Measurements from ENCODE around the gene KDM2B. TPM values are rescaled to one million over a fixed set of nuclear protein-coding genes. Genes with fewer than 3 reads are reported as not detected.

The KDM2B gene
- total and polyA plus RNA-seq, 2 donors (not counting 3 experiments of a cell fraction or from before 2014, with no cell fraction given), result 26.8 to 37.3 TPM

- H3K4me3 ChIP-seq (replicated peaks in 1 of 3; ENCODE audit: insufficient read depth in 1 of 3, low read depth in 1 of 3, low read length in 3 of 3), result no peak overlapping the region
- no peak overlapping the region for H2AFZ ChIP-seq (ENCODE audit: low read depth, low read length)
- H4K20me1 ChIP-seq (replicated peaks; ENCODE audit: control insufficient read depth, extremely low read depth, insufficient read depth, low read length), result no peaks in the 10 kb centered on the region
- ChIA-PET CTCF (interaction anchor here (0.6 to 8.5 kb wide), 26 partner anchors 9 to 383 kb away, joined by 3 to 110 read pairs (median 4); partner anchors contain the start of gene ANAPC5), POLR2A (no interaction called here)
- H3K36me3 ChIP-seq (ENCODE audit: control insufficient read depth in 2 of 2, extremely low read depth in 1 of 2, insufficient read depth in 2 of 2, low read length in 2 of 2), result peaks cover 2 to 22% of the 10 kb centered on the region in 2 experiments
- no peak for FAIRE-seq
- H3K79me2 ChIP-seq (ENCODE audit: control insufficient read depth, insufficient read depth, low read length), result peaks cover 1% of the 10 kb centered on the region
- TF ChIP-seq FOS (IDR thresholded peaks at IDR 0.05; ENCODE audit: borderline replicate concordance, insufficient read depth, low read length) (no peak), MYC (IDR thresholded peaks at IDR 0.05; ENCODE audit: low read depth, low read length) (no peak), MAX (IDR thresholded peaks at IDR 0.05; ENCODE audit: insufficient read depth, insufficient read length) (no peak), GATA2 (IDR thresholded peaks at IDR 0.05; ENCODE audit: insufficient read depth, insufficient read length, low read depth, low read length) (no peak), EZH2 (IDR thresholded peaks at IDR 0.05; ENCODE audit: borderline replicate concordance, low read depth, low read length, severe bottlenecking) (no peak), POLR2A (IDR thresholded peaks at IDR 0.05; ENCODE audit: low read depth, low read length) (no peak), JUN (IDR thresholded peaks at IDR 0.05; ENCODE audit: borderline replicate concordance, insufficient read depth, insufficient read length, low read depth) (no peak), POLR2AphosphoS5 (IDR thresholded peaks at IDR 0.05; ENCODE audit: insufficient read depth, low read depth, low read length) (no peak)
- TF ChIP-seq, protein P1, sequence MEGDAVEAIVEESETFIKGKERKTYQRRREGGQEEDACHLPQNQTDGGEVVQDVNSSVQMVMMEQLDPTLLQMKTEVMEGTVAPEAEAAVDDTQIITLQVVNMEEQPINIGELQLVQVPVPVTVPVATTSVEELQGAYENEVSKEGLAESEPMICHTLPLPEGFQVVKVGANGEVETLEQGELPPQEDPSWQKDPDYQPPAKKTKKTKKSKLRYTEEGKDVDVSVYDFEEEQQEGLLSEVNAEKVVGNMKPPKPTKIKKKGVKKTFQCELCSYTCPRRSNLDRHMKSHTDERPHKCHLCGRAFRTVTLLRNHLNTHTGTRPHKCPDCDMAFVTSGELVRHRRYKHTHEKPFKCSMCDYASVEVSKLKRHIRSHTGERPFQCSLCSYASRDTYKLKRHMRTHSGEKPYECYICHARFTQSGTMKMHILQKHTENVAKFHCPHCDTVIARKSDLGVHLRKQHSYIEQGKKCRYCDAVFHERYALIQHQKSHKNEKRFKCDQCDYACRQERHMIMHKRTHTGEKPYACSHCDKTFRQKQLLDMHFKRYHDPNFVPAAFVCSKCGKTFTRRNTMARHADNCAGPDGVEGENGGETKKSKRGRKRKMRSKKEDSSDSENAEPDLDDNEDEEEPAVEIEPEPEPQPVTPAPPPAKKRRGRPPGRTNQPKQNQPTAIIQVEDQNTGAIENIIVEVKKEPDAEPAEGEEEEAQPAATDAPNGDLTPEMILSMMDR (IDR thresholded peaks at IDR 0.05; ENCODE audit: extremely low read depth in 1 of 2, insufficient read depth in 1 of 2, low read depth in 1 of 2, low read length in 2 of 2), result no peak
- dilution Hi-C loops (cut with MboI; ENCODE audit: extremely low pct_ligation_motif_present, low sequenced_read_pairs), result no loop called here
- no peaks in the 10 kb centered on the region for H3K9me1 ChIP-seq (replicated peaks; ENCODE audit: control insufficient read depth, extremely low read depth, insufficient read depth, low read length)
- no peaks in the 10 kb centered on the region for H3K9me3 ChIP-seq (replicated peaks; ENCODE audit: control insufficient read depth, insufficient read depth, low read length)
- DNase-seq (ENCODE audit: low read depth, low spot score), result no peak
- H3K9ac ChIP-seq (replicated peaks; ENCODE audit: extremely low read depth, insufficient read depth, low read length), result no peak overlapping the region
- no peak overlapping the region for H3K4me2 ChIP-seq (ENCODE audit: insufficient read depth, low read length)
- H3K27ac ChIP-seq (ENCODE audit: insufficient read depth, low read depth, low read length), result no peak overlapping the region
- intact Hi-C loops (cut with micrococcal nuclease), result loop anchor here (1.0 to 5.0 kb wide), 3 partner anchors 92 to 384 kb away; partner anchors contain the start of gene ANAPC5
- BruUV-seq (replicated peaks), result no TSS peak
- no peaks in the 10 kb centered on the region for H3K4me1 ChIP-seq (ENCODE audit: control insufficient read depth, extremely low read depth, insufficient read depth, low read length)
- no peaks in the 10 kb centered on the region for H3K27me3 ChIP-seq (ENCODE audit: control insufficient read depth in 2 of 2, insufficient read depth in 2 of 2, low read length in 2 of 2)
Observed at GRCh38 chr12:121443911-121444841, 136.6 kb downstream of the KDM2B start.
